ENCODE measurements around the gene DHX30. TPM values are rescaled to one million over a fixed set of nuclear protein-coding genes. Genes with fewer than 3 reads are reported as not detected.

Gene DHX30
- total RNA-seq, 3 donors from 2014 or later (not counting 1 experiment from before 2014, with no cell fraction given), result 72.0 to 83.4 (median 82.1) TPM

GRCh38 chr3:47897954-47898353 lies 95.0 kb downstream of the DHX30 start:
- no peaks in the 10 kb centered on the region for H3K4me1 Mint-ChIP-seq
- no peak overlapping the region for H3K4me3 Mint-ChIP-seq
- no peaks in the 10 kb centered on the region for H3K9me3 Mint-ChIP-seq
- TF ChIP-seq CTCF (IDR thresholded peaks at IDR 0.05), result no peak
- H3K27me3 ChIP-seq (ENCODE audit: control insufficient read depth, insufficient read depth, low read length), result no peaks in the 10 kb centered on the region
- no peak overlapping the region for H3K27ac Mint-ChIP-seq
- H3K27me3 Mint-ChIP-seq (ENCODE audit: low read depth in 2 of 2), result no peaks in the 10 kb centered on the region
- no peak for DNase-seq
- no peaks in the 10 kb centered on the region for H3K9me3 ChIP-seq (ENCODE audit: control insufficient read depth, insufficient read depth, low read length)
- ATAC-seq, result no peak
- no peaks in the 10 kb centered on the region for H3K4me1 ChIP-seq (ENCODE audit: control insufficient read depth, insufficient read depth, low read length)
- H3K36me3 Mint-ChIP-seq, result no peaks in the 10 kb centered on the region
- H3K27ac ChIP-seq (ENCODE audit: low read length), result no peak overlapping the region
- no peak overlapping the region for H3K4me3 ChIP-seq (ENCODE audit: low read length)
- intact Hi-C loops (cut with micrococcal nuclease), result no loop called here
- H3K36me3 ChIP-seq (ENCODE audit: control insufficient read depth, insufficient read depth, low read length), result peaks cover 10% of the 10 kb centered on the region
- WGBS (ENCODE audit: insufficient coverage), result 95% methylated on average over 2 of the region's 3 CpGs

- Histone ChIP-seq H3K9me3 (ENCODE audit: control insufficient read depth, insufficient read depth, low read length) (no peaks in the 10 kb centered on the region), H3K4me1 (ENCODE audit: control insufficient read depth, insufficient read depth, low read length) (no peaks in the 10 kb centered on the region), H3K27ac (ENCODE audit: low read length) (no peak overlapping the region), H3K36me3 (ENCODE audit: control insufficient read depth, insufficient read depth, low read length) (peaks cover 3% of the 10 kb centered on the region), H3K4me3 (ENCODE audit: low read length) (no peak overlapping the region), H3K27me3 (ENCODE audit: control insufficient read depth, insufficient read depth, low read length) (no peaks in the 10 kb centered on the region)
- no peaks in the 10 kb centered on the region for H3K27me3 Mint-ChIP-seq (ENCODE audit: low read depth in 2 of 2)
- H3K4me1 Mint-ChIP-seq, result no peaks in the 10 kb centered on the region
- ATAC-seq (no peak), DNase-seq (no peak)
- intact Hi-C loops (cut with micrococcal nuclease), result no loop called here
- 95% methylated on average over 3 of the region's 3 CpGs for WGBS (ENCODE audit: insufficient coverage)
- H3K9me3 Mint-ChIP-seq, result no peaks in the 10 kb centered on the region
- H3K36me3 Mint-ChIP-seq, result no peaks in the 10 kb centered on the region
- H3K27ac Mint-ChIP-seq, result no peak overlapping the region
- no peak for TF ChIP-seq CTCF (IDR thresholded peaks at IDR 0.05)
- no peak overlapping the region for H3K4me3 Mint-ChIP-seq
Measured at GRCh38 chr3:47899495-47900108, 96.7 kb downstream of the DHX30 start.

Other genes with a start within 250 kb of the DHX30 start
- under 1 TPM; 0.07 to 0.63 (median 0.23) TPM for gene CSPG5, start 224.3 kb upstream of the DHX30 start, total RNA-seq
- gene SMARCC1, start 21.2 kb upstream of the DHX30 start, total RNA-seq, result 100 to 1,000 TPM in 2 of 3 donors, 10 to 100 TPM in 1; 96.1 to 108 (median 102) TPM
- gene MAP4, start 213.3 kb downstream of the DHX30 start, total RNA-seq, result 10 to 100 TPM; 74.5 to 97.1 (median 88.9) TPM